CD14-positive monocyte (primary cell): ENCODE measurements around the gene HACD4. TPM values are rescaled to one million over a fixed set of nuclear protein-coding genes. Genes with fewer than 3 reads are reported as not detected.

Experiments
- DNase-seq, 3 donors: peaks; one replicate each; pipeline ENCODE4 v3.0.0-alpha.2; 2011 to 2022
- H2AFZ ChIP-seq: 2 replicates; pipeline ENCODE4 v1.6.0; 2012; ENCODE audit warnings: mild to moderate bottlenecking, low read depth, low read length, inconsistent platforms; ENCODE audit not compliant: insufficient read depth, poor library complexity, severe bottlenecking
- H3K27ac ChIP-seq, 2 donors: 1 replicate in 1 of 2; 2 replicates in 1 of 2; pipeline ENCODE4 v1.5.1; 2012 to 2013; ENCODE audit warnings: low read length in 2 of 2, control low read depth in 1 of 2, inconsistent platforms in 1 of 2, low read depth in 1 of 2, mild to moderate bottlenecking in 1 of 2
- H3K27me3 ChIP-seq, 2 donors: one replicate each; pipeline versions ENCODE4 v1.6.0 to v1.6.1; 2011 to 2013; ENCODE audit warnings: low read length in 2 of 2; ENCODE audit not compliant: control insufficient read depth in 2 of 2, insufficient read depth in 2 of 2
- H3K36me3 ChIP-seq, 2 donors: replicated peaks in 1 of 2; 1 replicate in 1 of 2; 2 replicates in 1 of 2; pipeline versions ENCODE4 v1.5.1 to v1.6.1; 2012 to 2013; ENCODE audit warnings: low read length in 2 of 2, control low read depth in 1 of 2, inconsistent platforms in 1 of 2, mild to moderate bottlenecking in 1 of 2; ENCODE audit not compliant: insufficient read depth in 2 of 2, control insufficient read depth in 1 of 2
- H3K4me1 ChIP-seq, 2 donors: 1 replicate in 1 of 2; 2 replicates in 1 of 2; pipeline versions ENCODE4 v1.5.1 to v1.6.1; 2012 to 2013; ENCODE audit warnings: low read length in 2 of 2, control low read depth in 1 of 2, inconsistent platforms in 1 of 2, mild to moderate bottlenecking in 1 of 2, moderate library complexity in 1 of 2; ENCODE audit not compliant: insufficient read depth in 2 of 2, control insufficient read depth in 1 of 2
- H3K4me2 ChIP-seq: replicated peaks from 2 replicates; pipeline ENCODE3; 2012; ENCODE audit warnings: low read length, moderate library complexity, mild to moderate bottlenecking; ENCODE audit not compliant: poor library complexity, severe bottlenecking; ENCODE audit errors: extremely low read depth
- H3K4me3 ChIP-seq, 3 experiments: fragments of 200-600 bp in 1 of 3; sonication (generic) in 1 of 3; replicated peaks in 1 of 3; 1 replicate in 2 of 3; 2 replicates in 1 of 3; pipeline ENCODE4 v1.5.1; 2011 to 2013; ENCODE audit warnings: low read length in 3 of 3, mild to moderate bottlenecking in 3 of 3, control low read depth in 2 of 3, low read depth in 2 of 3, inconsistent platforms in 1 of 3, moderate library complexity in 1 of 3
- H3K79me2 ChIP-seq: 2 replicates; pipeline ENCODE4 v1.6.0; 2012; ENCODE audit warnings: mild to moderate bottlenecking, control low read depth, inconsistent platforms, low read length, moderate library complexity; ENCODE audit not compliant: insufficient read depth
- H3K9ac ChIP-seq: 2 replicates; pipeline ENCODE4 v1.6.0; 2017; ENCODE audit warnings: low read length, mild to moderate bottlenecking; ENCODE audit not compliant: insufficient read depth, poor library complexity, severe bottlenecking
- H3K9me3 ChIP-seq, 2 donors: replicated peaks in 1 of 2; 1 replicate in 1 of 2; 2 replicates in 1 of 2; pipeline versions ENCODE4 v1.5.1 to v1.6.1; 2012 to 2013; ENCODE audit warnings: low read length in 2 of 2, control low read depth in 1 of 2; ENCODE audit not compliant: control insufficient read depth in 1 of 2, insufficient read depth in 1 of 2
- H4K20me1 ChIP-seq: 2 replicates; pipeline ENCODE4 v1.6.0; 2012; ENCODE audit warnings: mild to moderate bottlenecking, low read length, control low read depth, moderate library complexity; ENCODE audit not compliant: insufficient read depth
- H3K27ac Mint-ChIP-seq, 7 donors: one replicate each; pipeline ENCODE4 v1.8.0; 2020; ENCODE audit warnings: mild to moderate bottlenecking in 7 of 7, mixed read lengths in 7 of 7, moderate library complexity in 6 of 7, inconsistent platforms in 2 of 7
- H3K27me3 Mint-ChIP-seq, 3 donors: one replicate each; pipeline ENCODE4 v1.8.0; 2021 to 2022; ENCODE audit warnings: low read depth in 3 of 3, mild to moderate bottlenecking in 3 of 3, mixed read lengths in 3 of 3, moderate library complexity in 3 of 3, inconsistent platforms in 1 of 3
- H3K36me3 Mint-ChIP-seq, 2 donors: one replicate each; pipeline ENCODE4 v1.8.0; 2020; ENCODE audit warnings: mixed read lengths in 2 of 2, inconsistent platforms in 1 of 2, mild to moderate bottlenecking in 1 of 2
- H3K4me1 Mint-ChIP-seq: one replicate; pipeline ENCODE4 v1.8.0; 2020; ENCODE audit warnings: mild to moderate bottlenecking, mixed read lengths
- H3K4me3 Mint-ChIP-seq, 2 donors: one replicate each; pipeline ENCODE4 v1.8.0; 2020; ENCODE audit warnings: mild to moderate bottlenecking in 2 of 2, mixed read lengths in 2 of 2, moderate library complexity in 1 of 2
- H3K9me3 Mint-ChIP-seq, 7 donors: one replicate each; pipeline ENCODE4 v1.8.0; 2020 to 2022; ENCODE audit warnings: mixed read lengths in 7 of 7, mild to moderate bottlenecking in 6 of 7, moderate library complexity in 6 of 7, inconsistent platforms in 2 of 7
- CTCF ChIP-seq: fragments of 200-600 bp; IDR thresholded peaks from one replicate; pipeline ENCODE4 v1.8.0; 2022; ENCODE audit warnings: antibody characterized with exemption, mild to moderate bottlenecking
- WGBS: methylation state at CpG from one replicate; pipeline ENCODE4 v1.1.5; 2013; ENCODE audit warnings: missing lambda C conversion rate; ENCODE audit not compliant: insufficient coverage; 5-methylcytosine and 5-hydroxymethylcytosine counted together
- intact Hi-C, 2 donors: fragments of 100-400 bp; cut with micrococcal nuclease; formaldehyde crosslinking; loops; one replicate each; pipeline versions ENCODE4 v1.15.0 to v1.15.1; 2023
- polyA plus RNA-seq, 3 donors: library from polyadenylated mRNA; depleted of rRNA in 1 of 3; unstranded in 2 of 3; stranded (reverse) in 1 of 3; fragments of 300-500 nt in 2 of 3; fragments of >200 nt in 1 of 3; fragmentation: Illumina TruSeq in 2 of 3; gene quantifications; 1 replicate in 2 of 3; 2 replicates in 1 of 3; pipeline ENCODE4 v1.2.3, GENCODE V29; 2012 to 2021

Gene HACD4
- polyA plus RNA-seq, 3 donors, result 23.9 to 28.7 (median 27.5) TPM

DNA sequence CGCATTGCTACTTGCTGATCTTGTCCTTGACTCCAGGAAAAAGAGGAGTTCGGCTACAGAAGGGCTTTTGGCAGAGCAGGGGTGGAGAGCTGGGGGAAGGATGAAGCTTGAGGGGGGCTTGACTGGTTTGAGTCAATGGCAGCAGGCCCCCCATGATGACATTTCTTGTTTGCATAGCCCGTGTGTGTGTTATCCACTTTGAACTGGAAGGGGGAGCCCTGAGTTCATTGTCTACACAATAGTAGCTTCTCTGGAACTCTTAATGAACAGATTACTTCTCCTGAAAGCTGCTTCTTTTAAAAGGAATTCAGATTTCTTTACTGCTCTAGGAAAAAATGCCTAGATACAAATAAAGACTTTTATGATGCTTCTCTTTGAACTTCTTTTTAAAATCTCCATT is 44.0 kb upstream of the HACD4 start:
- Mint-ChIP-seq H3K9me3 (peaks cover 0 to 2% (median 0%) of the 10 kb centered on the region in 7 donors), H3K4me3 (no peak overlapping the region), H3K36me3 (no peaks in the 10 kb centered on the region), H3K4me1 (peaks cover 16% of the 10 kb centered on the region), H3K27ac (peak overlapping the region in 1 of 7 donors; percentile 68), H3K27me3 (peaks cover 0 to 3% (median 1%) of the 10 kb centered on the region in 3 donors)
- DNase-seq, result no peak
- Histone ChIP-seq H3K4me1 (peaks cover 17 to 20% of the 10 kb centered on the region in 2 donors), H2AFZ (no peak overlapping the region), H3K27me3 (no peaks in the 10 kb centered on the region), H3K79me2 (no peaks in the 10 kb centered on the region), H3K27ac (no peak overlapping the region), H3K9me3 (no peaks in the 10 kb centered on the region), H3K4me3 (no peak overlapping the region), H3K4me2 (no peak overlapping the region), H3K9ac (no peak overlapping the region), H4K20me1 (no peaks in the 10 kb centered on the region), H3K36me3 (no peaks in the 10 kb centered on the region)
- 100% methylated on average over 2 of the region's 3 CpGs for WGBS
- TF ChIP-seq CTCF, result no peak
- intact Hi-C loops, result no loop called here

GRCh38 chr9:21070906-21071305 is 39.5 kb upstream of the HACD4 start:
- Mint-ChIP-seq H3K4me1 (peaks cover 12% of the 10 kb centered on the region), H3K27me3 (peaks cover 1 to 3% (median 2%) of the 10 kb centered on the region in 3 donors), H3K4me3 (no peak overlapping the region), H3K27ac (no peak overlapping the region), H3K9me3 (peaks cover 0 to 2% (median 0%) of the 10 kb centered on the region in 7 donors), H3K36me3 (no peaks in the 10 kb centered on the region)
- Histone ChIP-seq H3K27me3 (no peaks in the 10 kb centered on the region), H3K79me2 (no peaks in the 10 kb centered on the region), H3K4me1 (peaks cover 5 to 8% of the 10 kb centered on the region in 2 donors), H3K4me2 (no peak overlapping the region), H4K20me1 (no peaks in the 10 kb centered on the region), H3K36me3 (no peaks in the 10 kb centered on the region), H2AFZ (no peak overlapping the region), H3K27ac (no peak overlapping the region), H3K9ac (no peak overlapping the region), H3K9me3 (no peaks in the 10 kb centered on the region), H3K4me3 (no peak overlapping the region)
- no peak for TF ChIP-seq CTCF
- intact Hi-C loops, result no loop called here
- no peak for DNase-seq
